GM23338 (cell line): ENCODE data around the gene SRCIN1. TPM values are rescaled to one million over a fixed set of nuclear protein-coding genes. Genes with fewer than 3 reads are reported as not detected.
A peak's percentile ranks its signal among the peaks of the same experiment; 100 is the strongest.

ENCODE experiments used
- ATAC-seq: fragments of 200-7000 bp; cut with Tn5 transposase; 3 replicates; pipeline ENCODE4 v1.9.1; 2020
- DNase-seq: peaks from one replicate; pipeline ENCODE4 v3.0.0-alpha.2; 2015; ENCODE audit warnings: low spot score
- H2AFZ ChIP-seq: fragments of 200-600 bp; sonication (generic); 2 replicates; pipeline ENCODE4 v1.8.0; 2016; ENCODE audit warnings: antibody characterized with exemption, mild to moderate bottlenecking, moderate library complexity
- H3F3A ChIP-seq: fragments of 200-600 bp; sonication (generic); replicated peaks from 2 replicates; pipeline ENCODE4 v1.8.0; 2017; ENCODE audit warnings: antibody characterized with exemption, mixed run types, low read depth
- H3K27ac ChIP-seq: fragments of 200-600 bp; sonication (generic); 2 replicates; pipeline ENCODE4 v1.6.1; 2016; ENCODE audit warnings: low read depth
- H3K27me3 ChIP-seq: fragments of 200-600 bp; sonication (generic); 2 replicates; pipeline ENCODE4 v1.8.0; 2016; ENCODE audit warnings: mild to moderate bottlenecking, mixed run types, moderate library complexity; ENCODE audit not compliant: insufficient read depth
- H3K36me3 ChIP-seq: fragments of 200-600 bp; sonication (generic); 2 replicates; pipeline ENCODE4 v1.8.0; 2016; ENCODE audit warnings: mild to moderate bottlenecking; ENCODE audit not compliant: insufficient read depth
- H3K4me1 ChIP-seq: fragments of 200-600 bp; sonication (generic); 2 replicates; pipeline ENCODE4 v1.8.0; 2016; ENCODE audit warnings: mild to moderate bottlenecking, moderate library complexity; ENCODE audit not compliant: insufficient read depth
- H3K4me2 ChIP-seq: fragments of 200-600 bp; sonication (generic); 2 replicates; pipeline ENCODE4 v1.7.1; 2017; ENCODE audit warnings: mixed run types
- H3K4me3 ChIP-seq: fragments of 200-600 bp; sonication (generic); 2 replicates; pipeline ENCODE4 v1.6.1; 2016; ENCODE audit warnings: mixed run types
- H3K79me2 ChIP-seq: fragments of 200-600 bp; sonication (generic); replicated peaks from 2 replicates; pipeline ENCODE4 v1.8.0; 2017; ENCODE audit warnings: mild to moderate bottlenecking; ENCODE audit not compliant: insufficient read depth
- H3K9me2 ChIP-seq: fragments of 200-600 bp; sonication (generic); 2 replicates; pipeline ENCODE4 v1.8.0; 2017; ENCODE audit not compliant: insufficient read depth
- H4K20me1 ChIP-seq: fragments of 200-600 bp; sonication (generic); replicated peaks from 2 replicates; pipeline ENCODE4 v1.8.0; 2017; ENCODE audit warnings: mild to moderate bottlenecking; ENCODE audit not compliant: insufficient read depth
- H3K27ac Mint-ChIP-seq: 2 replicates; pipeline ENCODE4 v1.8.0; 2020; ENCODE audit warnings: inconsistent platforms, mild to moderate bottlenecking, moderate library complexity, mixed read lengths
- H3K27me3 Mint-ChIP-seq: 3 replicates; pipeline ENCODE4 v1.8.0; 2022; ENCODE audit warnings: low read depth, mild to moderate bottlenecking, moderate library complexity, mixed read lengths, inconsistent platforms; ENCODE audit not compliant: insufficient read depth, poor library complexity
- H3K36me3 Mint-ChIP-seq: 3 replicates; pipeline ENCODE4 v1.8.0; 2021; ENCODE audit warnings: low read depth, mild to moderate bottlenecking, inconsistent platforms, moderate library complexity, mixed read lengths
- H3K4me1 Mint-ChIP-seq: 3 replicates; pipeline ENCODE4 v1.8.0; 2020; ENCODE audit warnings: mild to moderate bottlenecking, inconsistent platforms, mixed read lengths
- H3K4me3 Mint-ChIP-seq: 3 replicates; pipeline ENCODE4 v1.8.0; 2021; ENCODE audit warnings: moderate library complexity, mild to moderate bottlenecking, inconsistent platforms, mixed read lengths
- H3K9me3 Mint-ChIP-seq: 3 replicates; pipeline ENCODE4 v1.8.0; 2020; ENCODE audit warnings: moderate library complexity, mild to moderate bottlenecking, inconsistent platforms, mixed read lengths
- CREB1 ChIP-seq: fragments of 250-450 bp; sonication (Bioruptor Pico); IDR thresholded peaks from 2 replicates; pipeline ENCODE4 v1.5.0; 2020; ENCODE audit warnings: low read depth, mild to moderate bottlenecking, moderate library complexity
- CTCF ChIP-seq, 2 experiments: fragments of 200-600 bp in 1 of 2; sonication (generic) in 1 of 2; conservative IDR thresholded peaks; 2 replicates each; pipeline versions ENCODE4 v1.5.1 to v1.6.1; 2016 to 2017; ENCODE audit warnings: antibody characterized with exemption in 2 of 2, low read depth in 2 of 2, mild to moderate bottlenecking in 2 of 2, moderate library complexity in 1 of 2
- EZH2 ChIP-seq: fragments of 200-600 bp; sonication (generic); IDR thresholded peaks from one replicate; pipeline ENCODE4 v1.8.0; 2017; ENCODE audit warnings: antibody characterized with exemption, mild to moderate bottlenecking, low read depth; ENCODE audit not compliant: unreplicated experiment
- EZH2phosphoT487 ChIP-seq: fragments of 200-600 bp; sonication (generic); IDR thresholded peaks from one replicate; pipeline ENCODE4 v1.8.1; 2018; ENCODE audit warnings: antibody characterized with exemption; ENCODE audit not compliant: unreplicated experiment
- JUNB ChIP-seq: IDR thresholded peaks from one replicate; pipeline ENCODE4 v1.6.1; 2016; ENCODE audit warnings: antibody characterized with exemption; ENCODE audit not compliant: unreplicated experiment
- NANOG ChIP-seq: IDR thresholded peaks from 2 replicates; pipeline ENCODE4 v1.6.1; 2016; ENCODE audit warnings: antibody characterized with exemption, borderline replicate concordance
- POLR2AphosphoS5 ChIP-seq: IDR thresholded peaks from 2 replicates; pipeline ENCODE4 v1.6.1; 2016; ENCODE audit warnings: antibody characterized with exemption, low read depth
- STAT1 ChIP-seq: IDR thresholded peaks from one replicate; pipeline ENCODE4 v1.6.1; 2016; ENCODE audit warnings: antibody characterized with exemption; ENCODE audit not compliant: unreplicated experiment
- ZNF114 ChIP-seq: fragments of 250-450 bp; sonication (Bioruptor Pico); IDR thresholded peaks from 2 replicates; pipeline ENCODE4 v1.5.0; 2020; ENCODE audit warnings: mild to moderate bottlenecking, moderate library complexity
- ZNF331 ChIP-seq: fragments of 250-450 bp; sonication (Bioruptor Pico); IDR thresholded peaks from 2 replicates; pipeline ENCODE4 v1.5.0; 2020; ENCODE audit warnings: low read depth, mild to moderate bottlenecking, moderate library complexity
- polyA plus RNA-seq: library from polyadenylated mRNA; unstranded; fragments of >200 nt; fragmentation: Nextera tagmentation; extraction: Ambion mirVana; gene quantifications from 2 replicates; pipeline ENCODE4 v1.2.1, GENCODE V29; 2016
- total RNA-seq: library from RNA; depleted of rRNA; stranded (reverse); fragments of >200 nt; shearing (Covaris generic); gene quantifications from 2 replicates; pipeline ENCODE4 v1.2.3, GENCODE V29; 2014
- TF ChIP-seq, protein P1 (sequence below): IDR thresholded peaks from 2 replicates; pipeline ENCODE4 v1.6.1; 2016; ENCODE audit warnings: antibody characterized with exemption
- TF ChIP-seq, protein P2 (sequence below): IDR thresholded peaks from one replicate; pipeline ENCODE4 v1.6.1; 2018; ENCODE audit warnings: antibody characterized with exemption; ENCODE audit not compliant: unreplicated experiment
- TF ChIP-seq, protein P3 (sequence below): fragments of 250-450 bp; sonication (Bioruptor Pico); IDR thresholded peaks from 2 replicates; pipeline ENCODE4 v1.5.0; 2020; ENCODE audit warnings: mild to moderate bottlenecking, moderate library complexity

Gene SRCIN1
- total and polyA plus RNA-seq, 2 experiments from 2014 or later = 0.87 to 2.2 TPM

- TF ChIP-seq EZH2 (no peak), ZNF331 (CRISPR knock-in tag) (no peak), CTCF (conservative IDR thresholded peaks at IDR 0.05; ENCODE audit: low read depth in 2 of 2) (no peak), EZH2phosphoT487 (no peak), CREB1 (CRISPR knock-in tag) (no peak), JUNB (no peak), POLR2AphosphoS5 (no peak), NANOG (no peak), STAT1 (no peak), ZNF114 (CRISPR knock-in tag) (no peak)
- TF ChIP-seq, protein P1, sequence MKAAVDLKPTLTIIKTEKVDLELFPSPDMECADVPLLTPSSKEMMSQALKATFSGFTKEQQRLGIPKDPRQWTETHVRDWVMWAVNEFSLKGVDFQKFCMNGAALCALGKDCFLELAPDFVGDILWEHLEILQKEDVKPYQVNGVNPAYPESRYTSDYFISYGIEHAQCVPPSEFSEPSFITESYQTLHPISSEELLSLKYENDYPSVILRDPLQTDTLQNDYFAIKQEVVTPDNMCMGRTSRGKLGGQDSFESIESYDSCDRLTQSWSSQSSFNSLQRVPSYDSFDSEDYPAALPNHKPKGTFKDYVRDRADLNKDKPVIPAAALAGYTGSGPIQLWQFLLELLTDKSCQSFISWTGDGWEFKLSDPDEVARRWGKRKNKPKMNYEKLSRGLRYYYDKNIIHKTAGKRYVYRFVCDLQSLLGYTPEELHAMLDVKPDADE = no peak
- TF ChIP-seq, protein P2, sequence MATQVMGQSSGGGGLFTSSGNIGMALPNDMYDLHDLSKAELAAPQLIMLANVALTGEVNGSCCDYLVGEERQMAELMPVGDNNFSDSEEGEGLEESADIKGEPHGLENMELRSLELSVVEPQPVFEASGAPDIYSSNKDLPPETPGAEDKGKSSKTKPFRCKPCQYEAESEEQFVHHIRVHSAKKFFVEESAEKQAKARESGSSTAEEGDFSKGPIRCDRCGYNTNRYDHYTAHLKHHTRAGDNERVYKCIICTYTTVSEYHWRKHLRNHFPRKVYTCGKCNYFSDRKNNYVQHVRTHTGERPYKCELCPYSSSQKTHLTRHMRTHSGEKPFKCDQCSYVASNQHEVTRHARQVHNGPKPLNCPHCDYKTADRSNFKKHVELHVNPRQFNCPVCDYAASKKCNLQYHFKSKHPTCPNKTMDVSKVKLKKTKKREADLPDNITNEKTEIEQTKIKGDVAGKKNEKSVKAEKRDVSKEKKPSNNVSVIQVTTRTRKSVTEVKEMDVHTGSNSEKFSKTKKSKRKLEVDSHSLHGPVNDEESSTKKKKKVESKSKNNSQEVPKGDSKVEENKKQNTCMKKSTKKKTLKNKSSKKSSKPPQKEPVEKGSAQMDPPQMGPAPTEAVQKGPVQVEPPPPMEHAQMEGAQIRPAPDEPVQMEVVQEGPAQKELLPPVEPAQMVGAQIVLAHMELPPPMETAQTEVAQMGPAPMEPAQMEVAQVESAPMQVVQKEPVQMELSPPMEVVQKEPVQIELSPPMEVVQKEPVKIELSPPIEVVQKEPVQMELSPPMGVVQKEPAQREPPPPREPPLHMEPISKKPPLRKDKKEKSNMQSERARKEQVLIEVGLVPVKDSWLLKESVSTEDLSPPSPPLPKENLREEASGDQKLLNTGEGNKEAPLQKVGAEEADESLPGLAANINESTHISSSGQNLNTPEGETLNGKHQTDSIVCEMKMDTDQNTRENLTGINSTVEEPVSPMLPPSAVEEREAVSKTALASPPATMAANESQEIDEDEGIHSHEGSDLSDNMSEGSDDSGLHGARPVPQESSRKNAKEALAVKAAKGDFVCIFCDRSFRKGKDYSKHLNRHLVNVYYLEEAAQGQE = no peak
- TF ChIP-seq, protein P3, sequence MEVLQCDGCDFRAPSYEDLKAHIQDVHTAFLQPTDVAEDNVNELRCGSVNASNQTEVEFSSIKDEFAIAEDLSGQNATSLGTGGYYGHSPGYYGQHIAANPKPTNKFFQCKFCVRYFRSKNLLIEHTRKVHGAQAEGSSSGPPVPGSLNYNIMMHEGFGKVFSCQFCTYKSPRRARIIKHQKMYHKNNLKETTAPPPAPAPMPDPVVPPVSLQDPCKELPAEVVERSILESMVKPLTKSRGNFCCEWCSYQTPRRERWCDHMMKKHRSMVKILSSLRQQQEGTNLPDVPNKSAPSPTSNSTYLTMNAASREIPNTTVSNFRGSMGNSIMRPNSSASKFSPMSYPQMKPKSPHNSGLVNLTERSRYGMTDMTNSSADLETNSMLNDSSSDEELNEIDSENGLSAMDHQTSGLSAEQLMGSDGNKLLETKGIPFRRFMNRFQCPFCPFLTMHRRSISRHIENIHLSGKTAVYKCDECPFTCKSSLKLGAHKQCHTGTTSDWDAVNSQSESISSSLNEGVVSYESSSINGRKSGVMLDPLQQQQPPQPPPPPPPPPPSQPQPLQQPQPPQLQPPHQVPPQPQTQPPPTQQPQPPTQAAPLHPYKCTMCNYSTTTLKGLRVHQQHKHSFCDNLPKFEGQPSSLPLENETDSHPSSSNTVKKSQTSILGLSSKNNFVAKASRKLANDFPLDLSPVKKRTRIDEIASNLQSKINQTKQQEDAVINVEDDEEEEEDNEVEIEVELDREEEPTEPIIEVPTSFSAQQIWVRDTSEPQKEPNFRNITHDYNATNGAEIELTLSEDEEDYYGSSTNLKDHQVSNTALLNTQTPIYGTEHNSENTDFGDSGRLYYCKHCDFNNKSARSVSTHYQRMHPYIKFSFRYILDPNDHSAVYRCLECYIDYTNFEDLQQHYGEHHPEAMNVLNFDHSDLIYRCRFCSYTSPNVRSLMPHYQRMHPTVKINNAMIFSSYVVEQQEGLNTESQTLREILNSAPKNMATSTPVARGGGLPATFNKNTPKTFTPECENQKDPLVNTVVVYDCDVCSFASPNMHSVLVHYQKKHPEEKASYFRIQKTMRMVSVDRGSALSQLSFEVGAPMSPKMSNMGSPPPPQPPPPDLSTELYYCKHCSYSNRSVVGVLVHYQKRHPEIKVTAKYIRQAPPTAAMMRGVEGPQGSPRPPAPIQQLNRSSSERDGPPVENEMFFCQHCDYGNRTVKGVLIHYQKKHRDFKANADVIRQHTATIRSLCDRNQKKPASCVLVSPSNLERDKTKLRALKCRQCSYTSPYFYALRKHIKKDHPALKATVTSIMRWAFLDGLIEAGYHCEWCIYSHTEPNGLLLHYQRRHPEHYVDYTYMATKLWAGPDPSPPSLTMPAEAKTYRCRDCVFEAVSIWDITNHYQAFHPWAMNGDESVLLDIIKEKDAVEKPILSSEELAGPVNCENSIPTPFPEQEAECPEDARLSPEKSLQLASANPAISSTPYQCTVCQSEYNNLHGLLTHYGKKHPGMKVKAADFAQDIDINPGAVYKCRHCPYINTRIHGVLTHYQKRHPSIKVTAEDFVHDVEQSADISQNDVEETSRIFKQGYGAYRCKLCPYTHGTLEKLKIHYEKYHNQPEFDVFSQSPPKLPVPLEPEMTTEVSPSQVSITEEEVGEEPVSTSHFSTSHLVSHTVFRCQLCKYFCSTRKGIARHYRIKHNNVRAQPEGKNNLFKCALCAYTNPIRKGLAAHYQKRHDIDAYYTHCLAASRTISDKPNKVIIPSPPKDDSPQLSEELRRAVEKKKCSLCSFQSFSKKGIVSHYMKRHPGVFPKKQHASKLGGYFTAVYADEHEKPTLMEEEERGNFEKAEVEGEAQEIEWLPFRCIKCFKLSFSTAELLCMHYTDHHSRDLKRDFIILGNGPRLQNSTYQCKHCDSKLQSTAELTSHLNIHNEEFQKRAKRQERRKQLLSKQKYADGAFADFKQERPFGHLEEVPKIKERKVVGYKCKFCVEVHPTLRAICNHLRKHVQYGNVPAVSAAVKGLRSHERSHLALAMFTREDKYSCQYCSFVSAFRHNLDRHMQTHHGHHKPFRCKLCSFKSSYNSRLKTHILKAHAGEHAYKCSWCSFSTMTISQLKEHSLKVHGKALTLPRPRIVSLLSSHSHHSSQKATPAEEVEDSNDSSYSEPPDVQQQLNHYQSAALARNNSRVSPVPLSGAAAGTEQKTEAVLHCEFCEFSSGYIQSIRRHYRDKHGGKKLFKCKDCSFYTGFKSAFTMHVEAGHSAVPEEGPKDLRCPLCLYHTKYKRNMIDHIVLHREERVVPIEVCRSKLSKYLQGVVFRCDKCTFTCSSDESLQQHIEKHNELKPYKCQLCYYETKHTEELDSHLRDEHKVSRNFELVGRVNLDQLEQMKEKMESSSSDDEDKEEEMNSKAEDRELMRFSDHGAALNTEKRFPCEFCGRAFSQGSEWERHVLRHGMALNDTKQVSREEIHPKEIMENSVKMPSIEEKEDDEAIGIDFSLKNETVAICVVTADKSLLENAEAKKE (CRISPR knock-in tag) = no peak
- peaks cover 37% of the 10 kb centered on the region for H3K4me1 Mint-ChIP-seq
- Histone ChIP-seq H3F3A (peaks cover 20% of the 10 kb centered on the region), H3K4me2 (peak overlapping the region; percentile 95), H4K20me1 (no peaks in the 10 kb centered on the region; the same call in 1 of the 2 replicates), H3K27ac (no peak overlapping the region), H3K4me1 (peaks cover 28% of the 10 kb centered on the region), H2AFZ (no peak overlapping the region), H3K79me2 (no peaks in the 10 kb centered on the region), H3K9me2 (no peaks in the 10 kb centered on the region), H3K27me3 (peaks cover 21% of the 10 kb centered on the region), H3K36me3 (no peaks in the 10 kb centered on the region), H3K4me3 (peak overlapping the region; percentile 74; the same call in 1 of the 2 replicates)
- H3K27me3 Mint-ChIP-seq = peaks cover 44% of the 10 kb centered on the region
- no peak overlapping the region; the same call in 1 of the 2 replicates for H3K27ac Mint-ChIP-seq
- 0 out of 3 replicates have a peak, but pooled peaks cover 4% of the 10 kb centered on the region for H3K9me3 Mint-ChIP-seq
- H3K4me3 Mint-ChIP-seq = no peak overlapping the region; the same call in 2 of the 3 replicates
- peaks cover 3% of the 10 kb centered on the region; the same call in 2 of the 3 replicates for H3K36me3 Mint-ChIP-seq
- peak; percentile 32 for DNase-seq
- ATAC-seq = no peak
Observed at GRCh38 chr17:38512473-38513058, 93.2 kb downstream of the SRCIN1 start.
